HG03558 (cell line): ENCODE results near the gene HS1BP3.

Experiments used
- ATAC-seq: cut with Tn5 transposase; IDR thresholded peaks from one replicate; pipeline ENCODE4 v1.9.1; 2021; ENCODE audit warnings: moderate number of reproducible peaks; ENCODE audit not compliant: unreplicated experiment; ENCODE audit errors: extremely low read depth

Gene HS1BP3

GRCh38 chr2:20575935-20576597, 74.8 kb downstream of the HS1BP3 start:
- no peak for ATAC-seq

- ATAC-seq: no peak
Observed at GRCh38 chr2:20575414-20575813, 75.5 kb downstream of the HS1BP3 start.

DNA sequence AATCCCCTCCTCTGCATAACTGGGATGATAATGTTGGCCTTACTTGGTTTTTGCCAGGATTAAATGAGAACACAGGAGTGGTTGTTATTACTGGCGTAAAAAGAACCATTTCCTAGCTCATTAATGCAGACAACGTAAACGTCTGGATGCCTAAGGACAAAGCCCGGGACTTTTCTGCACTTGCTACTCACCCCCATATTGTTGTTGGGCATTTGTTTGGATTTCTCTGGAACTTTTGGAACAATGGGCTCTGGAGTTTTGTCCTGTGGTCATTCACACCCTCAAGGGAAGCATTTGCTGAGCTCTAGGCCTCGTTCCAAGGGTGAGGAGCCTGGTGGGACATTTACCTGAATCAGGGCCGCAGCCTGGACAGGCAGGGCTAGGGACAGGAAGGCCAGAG, 76.0 kb downstream of the HS1BP3 start:
- no peak for ATAC-seq

GRCh38 chr2:20574423-20574911, 76.4 kb downstream of the HS1BP3 start:
- ATAC-seq: no peak

GRCh38 chr2:20573620-20574422, 77.1 kb downstream of the HS1BP3 start:
- ATAC-seq: no peak

DNA sequence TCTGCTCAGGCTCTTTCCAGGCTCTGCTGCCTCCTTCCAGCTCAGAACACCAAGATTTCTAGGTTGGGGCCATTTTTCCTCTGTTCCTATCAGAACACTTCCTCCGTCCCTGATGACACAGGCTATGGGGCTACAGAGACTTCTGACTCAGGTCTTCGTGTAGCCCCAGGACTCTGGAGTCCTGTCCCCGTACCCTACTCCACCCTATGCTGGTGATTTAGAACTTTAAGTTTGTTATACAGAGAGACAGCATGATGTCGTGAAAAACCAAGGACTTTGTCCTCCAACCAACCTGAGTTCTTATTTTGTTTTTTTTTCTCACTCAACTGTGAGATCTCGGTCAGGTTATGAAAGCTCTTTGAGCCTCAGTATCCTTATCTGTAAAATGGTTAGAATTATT, 78.7 kb downstream of the HS1BP3 start:
- no peak for ATAC-seq

DNA sequence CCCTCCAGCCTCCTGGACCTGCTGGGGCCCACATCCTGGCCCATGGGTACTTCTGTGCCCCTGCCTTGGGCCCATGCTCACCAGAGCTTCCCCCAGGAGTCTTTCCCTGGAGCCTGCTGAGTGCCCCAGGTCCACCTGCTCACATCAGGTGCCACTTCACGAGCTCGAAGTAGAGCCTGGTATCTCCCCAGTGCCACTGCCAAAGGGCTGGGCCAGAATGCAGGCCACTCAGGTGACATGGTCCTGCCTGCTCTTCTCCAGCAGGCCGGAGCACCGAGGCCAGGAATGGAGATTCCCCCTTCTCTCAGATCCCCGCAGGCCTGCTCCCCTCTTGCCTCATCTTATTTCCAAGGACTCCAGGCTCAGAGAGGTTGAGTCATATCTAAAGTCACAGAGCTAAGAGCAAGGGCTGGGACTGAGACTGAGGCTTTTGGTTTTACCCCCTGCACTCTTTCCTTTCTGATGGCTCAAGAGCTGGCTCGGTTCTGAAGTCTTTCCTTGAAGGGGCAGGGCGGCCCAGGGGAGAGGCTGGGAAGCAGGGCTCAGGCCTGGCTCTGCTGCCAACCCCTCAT, 79.2 kb downstream of the HS1BP3 start:
- ATAC-seq: no peak

GRCh38 chr2:20571231-20571630, 79.7 kb downstream of the HS1BP3 start:
- ATAC-seq: no peak

DNA sequence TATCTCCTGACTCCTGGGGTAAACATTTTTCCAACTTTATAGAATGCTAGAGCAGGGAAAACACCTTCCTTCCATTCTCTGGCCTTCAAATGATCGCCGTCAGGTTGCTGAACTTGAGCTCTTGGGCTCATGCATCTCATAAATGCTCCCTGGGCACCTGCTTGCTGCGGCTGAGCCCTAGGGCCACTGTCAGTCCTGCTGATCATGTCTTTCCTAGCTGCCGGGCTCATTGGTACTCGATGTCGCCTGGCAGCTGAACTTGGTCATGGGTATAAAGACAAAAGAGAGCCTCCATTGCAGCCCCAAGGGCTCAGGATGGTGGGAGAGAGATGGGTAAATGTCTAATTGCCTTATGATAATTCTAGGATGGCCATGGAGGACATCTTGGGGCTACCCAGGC, 80.6 kb downstream of the HS1BP3 start:
- ATAC-seq: no peak

DNA sequence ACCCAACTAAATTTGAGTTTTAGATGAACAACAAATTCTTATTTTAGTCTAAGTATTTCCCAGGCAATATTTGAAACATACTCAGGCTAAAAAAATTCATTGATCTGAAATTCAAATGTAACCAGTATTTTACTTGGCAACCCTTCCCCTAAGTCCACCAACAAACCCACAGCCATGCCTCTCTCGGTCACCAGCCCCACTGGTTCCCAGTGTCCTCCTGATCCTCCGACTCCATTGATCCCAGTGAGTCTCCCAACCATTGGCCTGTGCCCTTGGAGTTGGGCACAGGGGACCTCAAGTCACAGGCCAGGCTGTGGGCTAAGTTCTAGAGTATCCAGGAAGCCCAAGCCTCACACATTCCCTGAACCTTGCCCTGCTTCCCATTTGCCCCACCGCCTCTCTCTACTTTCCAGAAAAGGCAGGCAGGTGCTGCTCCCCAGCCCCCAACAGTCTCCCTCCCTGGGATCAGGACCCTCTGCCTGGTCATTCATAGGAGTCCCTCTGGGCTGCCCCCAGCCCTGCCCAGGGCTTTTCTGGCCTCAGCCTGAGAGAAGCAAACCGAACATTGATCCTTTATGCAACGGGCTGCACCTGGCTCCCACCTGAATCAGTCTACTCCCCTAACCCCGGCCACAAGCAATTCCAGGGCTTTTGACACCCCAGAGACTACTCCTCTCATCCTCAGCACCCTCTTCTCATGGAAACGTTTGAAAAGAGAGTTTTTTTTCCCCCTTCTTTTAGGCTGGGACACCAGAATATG, 81.3 kb downstream of the HS1BP3 start:
- ATAC-seq: no peak

- no peak for ATAC-seq
Observed at GRCh38 chr2:20568501-20569463, 82.1 kb downstream of the HS1BP3 start.

- no peak for ATAC-seq
Observed at GRCh38 chr2:20567926-20568179, 83.0 kb downstream of the HS1BP3 start.
